Stimulated activated CD8-positive, alpha-beta memory T cell treated with anti-CD3 and anti-CD28 coated beads, Interleukin-4, amount 100 ng/mL, for 24 hours (primary cell): ENCODE data around the gene WDFY3.
"Not testable (repeated sequence)": the region's sequence is repeated elsewhere in the genome, so short reads cannot be mapped to it uniquely, and the experiment has no call there.

ENCODE experiments used
- DNase-seq: peaks from one replicate; pipeline ENCODE4 v3.0.0-alpha.2; 2020; ENCODE audit warnings: low read depth

WDFY3 gene

GRCh38 chr4:84677093-84677492, 289.4 kb downstream of the WDFY3 start:
- DNase-seq: no peak

GRCh38 chr4:84673475-84674240, 292.8 kb downstream of the WDFY3 start:
- no peak for DNase-seq

GRCh38 chr4:84672177-84672576, 294.3 kb downstream of the WDFY3 start:
- DNase-seq: no peak

GRCh38 chr4:84669201-84669600, 297.3 kb downstream of the WDFY3 start:
- no peak for DNase-seq

- no peak for DNase-seq
Measured at GRCh38 chr4:84666439-84666838, 300.1 kb downstream of the WDFY3 start.

- DNase-seq: not testable (repeated sequence)
Measured at GRCh38 chr4:84664767-84665166, 301.7 kb downstream of the WDFY3 start.

- DNase-seq: no peak
Measured at GRCh38 chr4:84661191-84661939, 305.1 kb downstream of the WDFY3 start.

GRCh38 chr4:84660606-84661005, 305.9 kb downstream of the WDFY3 start:
- no peak for DNase-seq

GRCh38 chr4:84652478-84652877, 314.0 kb downstream of the WDFY3 start:
- DNase-seq: no peak

GRCh38 chr4:84651499-84651898, 315.0 kb downstream of the WDFY3 start:
- no peak for DNase-seq

- no peak for DNase-seq
Measured at GRCh38 chr4:84648863-84649647, 317.4 kb downstream of the WDFY3 start.

- DNase-seq: no peak
Measured at GRCh38 chr4:84648178-84648577, 318.3 kb downstream of the WDFY3 start.

- no peak for DNase-seq
Measured at GRCh38 chr4:84647312-84647884, 319.1 kb downstream of the WDFY3 start.

GRCh38 chr4:84644087-84644486, 322.4 kb downstream of the WDFY3 start:
- no peak for DNase-seq

- DNase-seq: no peak
Measured at GRCh38 chr4:84639145-84639544, 327.3 kb downstream of the WDFY3 start.

GRCh38 chr4:84638092-84638491, 328.4 kb downstream of the WDFY3 start:
- no peak for DNase-seq

GRCh38 chr4:84634961-84635360, 331.5 kb downstream of the WDFY3 start:
- DNase-seq: no peak

GRCh38 chr4:84632092-84632491, 334.4 kb downstream of the WDFY3 start:
- DNase-seq: no peak

GRCh38 chr4:84631573-84631972, 334.9 kb downstream of the WDFY3 start:
- no peak for DNase-seq

GRCh38 chr4:84626673-84627072, 339.8 kb downstream of the WDFY3 start:
- no peak for DNase-seq

- DNase-seq: no peak
Measured at GRCh38 chr4:84623661-84624060, 342.8 kb downstream of the WDFY3 start.

- no peak for DNase-seq
Measured at GRCh38 chr4:84622959-84623358, 343.5 kb downstream of the WDFY3 start.
